Measurements from ENCODE around the gene VPS18.
A peak's percentile ranks its signal among the peaks of the same experiment; 100 is the strongest.

Gene VPS18

DNA sequence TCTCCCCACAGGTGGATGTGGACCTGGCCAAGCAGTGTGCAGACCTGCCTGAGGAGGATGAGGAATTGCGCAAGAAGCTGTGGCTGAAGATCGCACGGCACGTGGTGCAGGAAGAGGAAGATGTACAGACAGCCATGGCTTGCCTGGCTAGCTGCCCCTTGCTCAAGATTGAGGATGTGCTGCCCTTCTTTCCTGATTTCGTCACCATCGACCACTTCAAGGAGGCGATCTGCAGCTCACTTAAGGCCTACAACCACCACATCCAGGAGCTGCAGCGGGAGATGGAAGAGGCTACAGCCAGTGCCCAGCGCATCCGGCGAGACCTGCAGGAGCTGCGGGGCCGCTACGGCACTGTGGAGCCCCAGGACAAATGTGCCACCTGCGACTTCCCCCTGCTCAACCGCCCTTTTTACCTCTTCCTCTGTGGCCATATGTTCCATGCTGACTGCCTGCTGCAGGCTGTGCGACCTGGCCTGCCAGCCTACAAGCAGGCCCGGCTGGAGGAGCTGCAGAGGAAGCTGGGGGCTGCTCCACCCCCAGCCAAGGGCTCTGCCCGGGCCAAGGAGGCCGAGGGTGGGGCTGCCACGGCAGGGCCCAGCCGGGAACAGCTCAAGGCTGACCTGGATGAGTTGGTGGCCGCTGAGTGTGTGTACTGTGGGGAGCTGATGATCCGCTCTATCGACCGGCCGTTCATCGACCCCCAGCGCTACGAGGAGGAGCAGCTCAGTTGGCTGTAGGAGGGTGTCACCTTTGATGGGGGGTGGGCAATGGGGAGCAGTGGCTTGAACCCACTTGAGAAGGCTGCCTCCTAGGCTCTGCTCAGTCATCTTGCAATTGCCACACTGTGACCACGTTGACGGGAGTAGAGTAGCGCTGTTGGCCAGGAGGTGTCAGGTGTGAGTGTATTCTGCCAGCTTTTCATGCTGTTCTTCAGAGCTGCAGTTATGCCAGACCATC, 8.6 kb downstream of the VPS18 start:
- peak; percentile 79 for DNase-seq

GRCh38 chr15:40904552-40905201, 10.4 kb downstream of the VPS18 start:
- no peak for DNase-seq

DNA sequence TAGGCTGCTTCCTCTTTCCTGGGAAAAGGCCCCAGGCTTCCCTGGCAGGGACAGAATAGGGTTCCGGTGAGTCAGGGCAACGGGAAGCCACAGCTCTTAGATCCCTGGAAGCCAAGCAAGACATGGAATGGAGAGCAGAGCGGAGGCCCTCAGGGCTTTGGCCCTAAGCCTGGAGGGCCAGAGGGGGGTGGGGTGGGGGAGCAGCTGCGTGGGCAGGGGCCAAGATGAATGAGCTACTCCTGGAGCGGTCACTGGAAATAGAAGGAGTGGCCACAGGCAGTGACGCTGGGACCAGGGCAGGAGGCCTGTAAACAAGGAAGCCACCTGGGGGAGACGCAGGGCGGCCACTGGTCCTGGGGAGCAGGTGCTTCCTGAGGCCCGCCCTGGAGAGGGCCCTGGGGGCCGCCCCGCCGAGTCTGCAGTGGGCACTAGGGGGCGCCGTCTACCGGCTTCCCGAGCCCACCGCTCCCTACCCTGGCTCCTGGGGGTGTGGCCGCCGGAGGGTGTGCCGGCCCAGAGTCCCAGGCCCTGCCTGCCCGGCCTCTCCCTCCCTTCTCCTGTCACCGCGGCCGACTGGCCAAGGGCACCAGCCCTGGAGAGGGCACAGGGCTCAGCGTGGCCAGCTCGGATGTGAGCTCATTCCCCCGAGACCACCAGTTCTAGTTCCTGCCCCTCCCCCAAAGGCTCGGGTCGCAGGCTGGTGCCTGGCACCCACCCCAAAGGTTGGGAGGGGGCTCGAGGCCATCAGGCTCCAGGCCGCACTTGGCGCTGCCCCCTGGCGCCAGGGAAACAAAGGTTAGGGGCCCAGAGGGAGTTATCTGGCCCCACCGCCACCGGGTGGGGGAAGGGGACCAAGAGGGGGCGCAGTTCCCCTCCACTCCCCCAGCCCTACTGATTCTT, 12.1 kb downstream of the VPS18 start:
- DNase-seq = peak; percentile 88

DNA sequence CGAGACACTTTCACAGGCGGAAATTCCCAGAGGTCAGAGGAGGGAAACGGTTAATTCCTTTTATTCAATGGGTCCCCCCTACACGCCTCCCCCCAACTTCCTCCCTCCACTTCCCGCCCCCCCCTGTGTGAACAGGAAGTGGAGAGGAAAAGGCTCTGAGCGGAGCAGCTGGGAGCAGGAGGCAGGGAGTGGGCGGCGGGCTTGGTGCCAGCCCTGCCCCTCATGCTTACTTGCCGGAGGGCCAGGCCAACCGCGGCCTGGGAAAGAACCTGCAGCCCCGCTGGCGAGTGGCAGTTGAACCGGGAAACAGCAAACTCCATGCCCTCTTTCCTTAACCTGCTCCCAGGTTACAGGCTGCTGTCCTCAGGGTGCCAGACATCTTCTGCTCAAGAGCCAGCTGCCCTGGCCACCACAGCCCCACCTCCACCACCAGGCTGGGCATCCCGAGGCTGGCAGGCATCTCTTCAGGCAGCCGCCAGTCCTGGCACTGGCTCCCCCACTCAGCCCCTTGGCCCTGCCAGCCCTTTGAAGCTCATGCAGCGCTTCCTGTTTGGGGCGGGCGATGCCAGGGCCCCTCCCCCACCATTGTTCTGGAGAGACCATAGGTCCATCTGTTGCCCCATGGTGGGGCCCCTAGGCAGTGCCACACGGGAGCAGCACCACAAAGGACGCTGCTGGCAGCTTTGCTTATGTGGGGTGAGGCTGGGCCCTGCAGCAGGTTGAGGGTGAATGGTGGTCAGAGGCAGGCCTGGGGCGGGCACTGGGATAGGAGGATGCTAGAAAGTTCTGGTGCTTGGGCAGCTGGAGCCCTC, 12.9 kb downstream of the VPS18 start:
- no peak for DNase-seq

GRCh38 chr15:40908095-40908494, 13.8 kb downstream of the VPS18 start:
- DNase-seq = no peak

- no peak for DNase-seq
Measured at GRCh38 chr15:40909662-40910630, 15.7 kb downstream of the VPS18 start.

DNA sequence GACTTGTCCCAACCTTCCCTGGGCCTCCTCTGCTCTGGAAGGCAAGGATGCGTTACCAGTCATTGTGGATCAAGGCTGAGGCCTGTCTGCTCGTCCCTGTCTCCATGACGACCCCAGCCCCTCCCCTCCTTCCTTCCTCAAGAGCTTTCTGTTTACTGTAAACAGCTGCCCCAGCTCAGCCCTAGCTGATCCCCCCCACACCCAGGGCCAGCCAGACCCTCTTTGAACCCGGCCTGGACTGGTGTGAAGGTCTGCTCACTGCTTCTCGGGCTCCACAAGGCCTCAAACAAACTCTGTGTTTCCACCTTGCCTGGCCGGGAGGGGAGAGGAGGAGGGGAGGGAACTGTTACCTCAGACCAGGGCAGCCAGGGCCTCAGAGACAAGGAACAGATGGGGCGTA, 16.9 kb downstream of the VPS18 start:
- DNase-seq = no peak

GRCh38 chr15:40911693-40912092, 17.4 kb downstream of the VPS18 start:
- DNase-seq = no peak

- DNase-seq = no peak
Measured at GRCh38 chr15:40912478-40912877, 18.2 kb downstream of the VPS18 start.

DNA sequence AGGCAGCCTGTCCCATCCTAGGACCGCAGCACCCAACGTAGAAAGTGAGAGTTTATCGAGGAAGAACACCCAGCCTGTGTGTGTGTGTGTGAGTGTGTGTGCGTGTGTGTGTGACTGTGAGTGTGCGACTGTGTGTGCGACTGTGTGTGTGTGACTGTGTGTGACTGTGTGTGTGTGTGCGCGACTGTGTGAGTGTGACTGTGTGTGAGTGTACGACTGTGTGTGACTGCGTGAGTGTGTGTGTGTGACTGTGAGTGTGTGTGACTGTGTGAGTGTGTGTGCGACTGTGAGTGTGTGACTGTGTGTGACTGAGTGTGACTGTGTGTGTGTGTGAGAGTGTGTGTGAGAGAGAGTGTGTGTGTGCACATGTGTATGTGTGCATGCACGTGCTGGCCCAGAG, 19.8 kb downstream of the VPS18 start:
- DNase-seq = no peak

- no peak for DNase-seq
Measured at GRCh38 chr15:40914486-40914885, 20.2 kb downstream of the VPS18 start.

- no peak for DNase-seq
Measured at GRCh38 chr15:40915116-40915661, 20.9 kb downstream of the VPS18 start.

- no peak for DNase-seq
Measured at GRCh38 chr15:40915679-40916078, 21.4 kb downstream of the VPS18 start.

DNA sequence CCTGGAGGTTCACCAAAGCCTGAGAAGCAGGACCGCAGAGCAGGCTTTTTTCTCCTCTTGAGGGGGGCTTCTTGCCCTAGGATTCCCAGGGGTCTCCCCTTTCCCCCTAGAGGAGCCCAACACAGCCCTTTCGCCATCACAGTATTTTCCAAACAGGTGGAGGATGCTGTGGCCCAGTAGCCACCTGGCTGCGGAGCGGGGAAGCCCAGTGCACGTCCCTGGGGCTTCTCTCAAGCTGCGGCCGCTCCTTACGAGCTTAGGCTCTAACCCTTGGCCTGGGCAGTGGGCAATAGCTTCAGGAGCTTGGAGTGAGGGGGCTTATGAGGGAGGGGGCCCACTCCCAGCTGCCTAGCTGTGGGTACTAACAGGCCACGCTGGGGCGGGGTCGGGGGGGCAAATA, 23.3 kb downstream of the VPS18 start:
- DNase-seq = no peak

- no peak for DNase-seq
Measured at GRCh38 chr15:40918146-40918798, 24.0 kb downstream of the VPS18 start.

DNA sequence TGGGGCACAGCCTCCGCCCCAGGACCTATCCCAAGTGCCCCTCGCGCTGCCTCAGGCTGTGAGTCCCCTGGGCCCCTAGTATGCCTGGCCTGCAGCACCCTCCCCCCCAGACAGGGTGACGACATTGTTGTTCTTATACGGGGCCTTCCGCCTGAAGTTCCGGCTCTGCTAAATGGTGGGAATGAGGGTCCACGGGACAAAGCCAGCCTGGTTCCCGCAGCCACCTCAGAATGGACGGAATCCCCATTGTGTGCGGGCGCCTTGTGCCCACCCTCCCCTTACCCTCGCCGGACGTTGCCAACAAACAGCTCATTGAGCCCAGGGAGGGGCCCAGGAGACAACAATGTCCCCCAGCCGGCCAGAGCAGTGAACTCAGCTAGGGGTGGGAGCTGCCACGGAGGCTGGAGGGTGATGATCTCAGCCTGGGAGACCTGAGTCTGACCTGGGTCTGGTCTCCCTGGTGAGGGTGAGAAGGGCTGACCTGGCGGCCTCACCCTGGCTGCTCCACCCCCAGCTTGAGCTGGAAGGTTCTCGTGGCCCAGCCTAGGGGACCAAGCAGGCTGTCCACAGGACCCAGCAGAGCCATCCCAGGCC, 24.6 kb downstream of the VPS18 start:
- no peak for DNase-seq

GRCh38 chr15:40921949-40922607, 27.8 kb downstream of the VPS18 start:
- no peak for DNase-seq

DNA sequence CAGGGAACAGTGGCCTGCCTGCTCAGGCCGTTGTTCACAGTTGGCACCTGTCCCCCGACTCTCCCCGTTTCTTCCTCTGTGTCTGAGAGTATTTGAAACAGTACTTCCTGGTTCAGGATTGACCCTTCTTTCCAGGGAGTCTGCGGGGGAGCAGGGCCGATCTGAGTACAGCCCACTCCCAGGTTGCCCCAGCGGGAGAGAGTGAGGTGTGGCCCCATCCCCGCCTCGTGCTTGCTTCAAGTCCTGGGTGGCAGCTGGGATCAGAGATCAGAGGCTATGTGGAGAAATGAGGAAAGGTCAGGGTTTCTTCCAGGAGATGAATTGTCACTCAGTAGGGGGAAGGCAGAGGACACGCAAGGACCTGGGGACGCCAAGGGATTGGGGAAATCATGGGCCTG, 28.4 kb downstream of the VPS18 start:
- no peak for DNase-seq

DNA sequence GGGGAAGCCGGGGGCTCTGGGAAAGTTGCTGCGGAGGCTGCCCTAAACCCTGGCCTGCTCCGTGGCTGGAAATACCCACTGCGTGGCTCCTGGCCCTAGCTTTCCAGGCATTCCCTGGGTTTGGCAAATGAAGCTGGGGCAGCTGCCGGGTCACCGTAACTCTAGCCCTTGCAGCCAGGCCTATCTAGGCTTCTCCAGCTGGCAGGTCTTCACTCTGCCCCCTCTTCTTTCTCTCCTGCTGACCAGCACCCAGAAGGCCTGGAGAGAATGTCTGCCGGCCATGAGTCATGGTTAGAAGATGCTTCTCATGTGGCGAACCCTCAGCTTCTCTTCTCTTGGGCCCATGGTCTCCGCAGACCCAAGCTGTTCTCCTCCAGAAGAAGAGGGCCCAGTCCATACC, 29.3 kb downstream of the VPS18 start:
- no peak for DNase-seq

All from hematopoietic multipotent progenitor cell treated with erythropoietin and hydrocortisone succinate and interleukin-3 and kit ligand, for 6 days (in vitro differentiated cells).